ENCODE measurements around the gene MGA. TPM values are rescaled to one million over a fixed set of nuclear protein-coding genes. Genes with fewer than 3 reads are reported as not detected.

MGA gene
- total and polyA plus RNA-seq, 2 donors (not counting 3 experiments of a cell fraction or from before 2014, with no cell fraction given): 4.1 to 36.5 TPM

- intact Hi-C loops (cut with micrococcal nuclease): no loop called here
- Histone ChIP-seq H3K36me3 (ENCODE audit: control insufficient read depth in 2 of 2, extremely low read depth in 1 of 2, insufficient read depth in 2 of 2, low read length in 2 of 2) (no peaks in the 10 kb centered on the region), H3K4me2 (ENCODE audit: insufficient read depth, low read length) (no peak overlapping the region), H3K4me3 (replicated peaks in 1 of 3; ENCODE audit: insufficient read depth in 1 of 3, low read depth in 1 of 3, low read length in 3 of 3) (no peak overlapping the region), H3K4me1 (ENCODE audit: control insufficient read depth, extremely low read depth, insufficient read depth, low read length) (peaks cover under 1% of the 10 kb centered on the region), H3K27me3 (ENCODE audit: control insufficient read depth in 2 of 2, insufficient read depth in 2 of 2, low read length in 2 of 2) (no peaks in the 10 kb centered on the region), H3K27ac (ENCODE audit: insufficient read depth, low read depth, low read length) (no peak overlapping the region), H3K9me3 (replicated peaks; ENCODE audit: control insufficient read depth, insufficient read depth, low read length) (no peaks in the 10 kb centered on the region), H4K20me1 (replicated peaks; ENCODE audit: control insufficient read depth, extremely low read depth, insufficient read depth, low read length) (no peaks in the 10 kb centered on the region), H2AFZ (ENCODE audit: low read depth, low read length) (no peak overlapping the region), H3K9me1 (replicated peaks; ENCODE audit: control insufficient read depth, extremely low read depth, insufficient read depth, low read length) (no peaks in the 10 kb centered on the region), H3K79me2 (ENCODE audit: control insufficient read depth, insufficient read depth, low read length) (peaks cover 83% of the 10 kb centered on the region), H3K9ac (replicated peaks; ENCODE audit: extremely low read depth, insufficient read depth, low read length) (no peak overlapping the region)
- TF ChIP-seq EZH2 (IDR thresholded peaks at IDR 0.05; ENCODE audit: borderline replicate concordance, low read depth, low read length, severe bottlenecking): no peak
- no peak for TF ChIP-seq POLR2AphosphoS5 (IDR thresholded peaks at IDR 0.05; ENCODE audit: insufficient read depth, low read depth, low read length)
- TF ChIP-seq JUN (IDR thresholded peaks at IDR 0.05; ENCODE audit: borderline replicate concordance, insufficient read depth, insufficient read length, low read depth): no peak
- no peak for TF ChIP-seq POLR2A (IDR thresholded peaks at IDR 0.05; ENCODE audit: low read depth, low read length)
- no peak for TF ChIP-seq CTCF (IDR thresholded peaks at IDR 0.05; ENCODE audit: extremely low read depth in 1 of 2, insufficient read depth in 1 of 2, low read depth in 1 of 2, low read length in 2 of 2)
- dilution Hi-C loops (cut with MboI; ENCODE audit: extremely low pct_ligation_motif_present, low sequenced_read_pairs): no loop called here
- BruUV-seq (replicated peaks): no TSS peak
- ChIA-PET POLR2A (no interaction called here), CTCF (interaction anchor here (0.9 to 1.9 kb wide), 4 partner anchors 9 to 68 kb away, joined by 3 to 4 read pairs (median 4); no protein-coding TSS in a partner anchor)
- DNase-seq (ENCODE audit: low read depth, low spot score) (no peak), FAIRE-seq (no peak)
Measured at GRCh38 chr15:41671656-41672648, 11.7 kb downstream of the MGA start.

Measured in endothelial cell of umbilical vein (primary cell).